Kidney (tissue), 14 donors: ENCODE data around the gene CNKSR2. TPM values are rescaled to one million over a fixed set of nuclear protein-coding genes. Genes with fewer than 3 reads are reported as not detected.

ENCODE experiments used
- DNase-seq, 5 donors: peaks; one replicate each; pipeline ENCODE4 v3.0.0-alpha.2; 2013 to 2020
- FAIRE-seq: peaks from 2 replicates; lab custom pipeline; 2012; peaks lifted over from hg19 to GRCh38; lab: Jason Lieb, UNC
- H3K27ac ChIP-seq, 2 donors: one replicate each; pipeline ENCODE4 v1.7.0; 2013; ENCODE audit warnings: low read depth in 2 of 2, low read length in 2 of 2, inconsistent platforms in 1 of 2
- H3K27me3 ChIP-seq: one replicate; pipeline ENCODE4 v1.7.1; 2013; ENCODE audit warnings: low read length, inconsistent platforms; ENCODE audit not compliant: control insufficient read depth, insufficient read depth
- H3K36me3 ChIP-seq, 3 donors: one replicate each; pipeline versions ENCODE4 v1.7.0 to v1.7.1; 2013; ENCODE audit warnings: low read length in 3 of 3, control low read depth in 1 of 3, inconsistent platforms in 1 of 3; ENCODE audit not compliant: insufficient read depth in 3 of 3, control insufficient read depth in 2 of 3
- H3K4me1 ChIP-seq, 3 donors: one replicate each; pipeline versions ENCODE4 v1.7.0 to v1.7.1; 2013; ENCODE audit warnings: low read length in 3 of 3, inconsistent platforms in 1 of 3, low read depth in 1 of 3; ENCODE audit not compliant: control insufficient read depth in 2 of 3, insufficient read depth in 2 of 3
- H3K4me3 ChIP-seq, 3 donors: one replicate each; pipeline versions ENCODE4 v1.7.0 to v1.8.1; 2013; ENCODE audit warnings: low read length in 3 of 3, control low read depth in 1 of 3, inconsistent platforms in 1 of 3
- H3K9ac ChIP-seq, 3 donors: one replicate each; pipeline versions ENCODE4 v1.7.0 to v1.7.1; 2013; ENCODE audit warnings: low read length in 3 of 3, control low read depth in 1 of 3, inconsistent platforms in 1 of 3
- H3K9me3 ChIP-seq, 3 donors: one replicate each; pipeline versions ENCODE4 v1.7.0 to v1.7.1; 2013; ENCODE audit warnings: low read length in 3 of 3, control low read depth in 1 of 3, inconsistent platforms in 1 of 3; ENCODE audit not compliant: control insufficient read depth in 2 of 3, insufficient read depth in 1 of 3
- intact Hi-C: fragments of 100-400 bp; cut with DNase I; formaldehyde crosslinking; loops from one replicate; pipeline ENCODE4 v1.11.1; 2022
- polyA plus RNA-seq: library from polyadenylated mRNA; stranded (reverse); fragments of 350-450 nt; fragmentation: Illumina TruSeq; extraction: RNeasy Lipid Tissue Mini Kit (QIAGEN cat#74804); gene quantifications from one replicate; pipeline ENCODE4 v1.2.3, GENCODE V29; 2014; ENCODE audit warnings: low read depth, low replicate concordance; ENCODE audit not compliant: insufficient read depth
- total RNA-seq: library from RNA; stranded (reverse); fragmentation: NEBNext Ultra II Directional; extraction: Animal tissue kit (Norgen Biotek cat#: 25700); gene quantifications from one replicate; pipeline ENCODE4 v1.2.1, GENCODE V29; 2021
- TF ChIP-seq, protein P1 (sequence below): IDR thresholded peaks from 3 replicates; pipeline ENCODE4 v1.5.1; 2012; ENCODE audit warnings: mild to moderate bottlenecking, moderate library complexity, borderline replicate concordance; ENCODE audit not compliant: insufficient read depth; ENCODE audit errors: extremely low read depth
- donor health status: control.
- donor health status: control.
- donor health status: control.
- donor health status: control.
- donor health status: control.
- donor health status: DM: yes; HTN: yes; CAD: no.
- donor health status: Normal renal cell carcinoma (clear cell type).

Gene CNKSR2
- total and polyA plus RNA-seq, 2 donors from 2014 or later: 0.06 to 1.6 TPM

DNA sequence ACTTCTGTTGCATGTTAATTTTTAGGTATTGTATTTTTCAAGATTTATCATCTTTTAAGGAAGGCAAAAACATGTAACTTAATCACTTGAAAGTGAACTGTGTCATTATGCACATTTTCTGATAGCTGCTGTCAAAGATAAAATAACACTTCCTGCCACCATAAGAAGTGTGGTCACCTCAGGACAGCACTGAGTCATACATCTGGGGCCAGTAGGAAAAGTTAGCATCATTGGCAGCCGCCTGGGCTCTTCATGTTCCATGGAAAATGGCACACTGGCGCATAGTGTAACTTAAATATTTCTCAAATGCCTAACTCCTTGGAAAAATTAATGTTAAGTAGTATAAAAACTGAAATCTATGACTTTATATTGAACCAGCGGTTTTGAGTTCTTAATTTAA, 24.2 kb downstream of the CNKSR2 start:
- no peak overlapping the region for H3K4me3 ChIP-seq
- FAIRE-seq: no peak
- no peaks in the 10 kb centered on the region for H3K9me3 ChIP-seq
- TF ChIP-seq, protein P1, sequence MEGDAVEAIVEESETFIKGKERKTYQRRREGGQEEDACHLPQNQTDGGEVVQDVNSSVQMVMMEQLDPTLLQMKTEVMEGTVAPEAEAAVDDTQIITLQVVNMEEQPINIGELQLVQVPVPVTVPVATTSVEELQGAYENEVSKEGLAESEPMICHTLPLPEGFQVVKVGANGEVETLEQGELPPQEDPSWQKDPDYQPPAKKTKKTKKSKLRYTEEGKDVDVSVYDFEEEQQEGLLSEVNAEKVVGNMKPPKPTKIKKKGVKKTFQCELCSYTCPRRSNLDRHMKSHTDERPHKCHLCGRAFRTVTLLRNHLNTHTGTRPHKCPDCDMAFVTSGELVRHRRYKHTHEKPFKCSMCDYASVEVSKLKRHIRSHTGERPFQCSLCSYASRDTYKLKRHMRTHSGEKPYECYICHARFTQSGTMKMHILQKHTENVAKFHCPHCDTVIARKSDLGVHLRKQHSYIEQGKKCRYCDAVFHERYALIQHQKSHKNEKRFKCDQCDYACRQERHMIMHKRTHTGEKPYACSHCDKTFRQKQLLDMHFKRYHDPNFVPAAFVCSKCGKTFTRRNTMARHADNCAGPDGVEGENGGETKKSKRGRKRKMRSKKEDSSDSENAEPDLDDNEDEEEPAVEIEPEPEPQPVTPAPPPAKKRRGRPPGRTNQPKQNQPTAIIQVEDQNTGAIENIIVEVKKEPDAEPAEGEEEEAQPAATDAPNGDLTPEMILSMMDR: no peak
- no peak overlapping the region for H3K27ac ChIP-seq
- no peak overlapping the region for H3K9ac ChIP-seq
- H3K36me3 ChIP-seq: no peaks in the 10 kb centered on the region
- no peaks in the 10 kb centered on the region for H3K4me1 ChIP-seq
- H3K27me3 ChIP-seq: peaks cover 2% of the 10 kb centered on the region
- intact Hi-C loops: no loop called here
- no peak for DNase-seq

DNA sequence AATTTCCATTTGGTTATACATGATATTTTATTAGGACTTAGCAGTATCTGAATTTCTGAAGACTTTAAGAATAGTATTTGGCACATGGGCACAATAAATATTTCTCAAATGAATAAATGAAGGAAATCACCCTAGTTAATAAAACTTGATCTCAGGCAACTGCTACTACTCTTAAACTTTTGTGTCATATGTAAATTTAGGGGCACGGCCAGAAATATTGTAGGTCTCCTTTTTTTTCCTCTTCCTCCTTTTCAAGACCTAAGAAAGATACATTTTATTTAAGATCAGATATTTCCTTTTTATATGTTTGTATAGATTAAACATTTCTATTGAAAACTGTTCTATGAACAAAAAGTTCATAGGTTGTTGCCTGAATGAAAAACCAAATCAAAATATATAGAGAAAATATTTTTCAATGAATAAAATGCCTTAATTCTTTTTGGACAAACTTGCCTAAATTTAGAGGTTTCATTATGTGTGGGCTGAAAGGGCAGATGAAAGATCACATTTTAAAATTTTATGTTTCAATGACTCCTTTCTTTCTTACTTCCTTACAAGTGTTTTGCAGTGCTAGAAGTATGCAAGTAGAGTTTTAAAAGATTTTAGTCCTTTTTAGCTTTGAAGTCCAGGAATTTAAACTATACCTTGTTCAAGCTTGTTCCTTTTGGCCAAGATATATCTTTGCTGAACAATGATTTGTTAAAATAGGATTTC, 26.3 kb downstream of the CNKSR2 start:
- Histone ChIP-seq H3K4me3 (no peak overlapping the region), H3K36me3 (no peaks in the 10 kb centered on the region), H3K27ac (no peak overlapping the region), H3K27me3 (peaks cover 2% of the 10 kb centered on the region), H3K9me3 (no peaks in the 10 kb centered on the region), H3K4me1 (no peaks in the 10 kb centered on the region), H3K9ac (no peak overlapping the region)
- TF ChIP-seq, protein P1: no peak
- intact Hi-C loops: no loop called here
- DNase-seq: no peak
- no peak for FAIRE-seq

DNA sequence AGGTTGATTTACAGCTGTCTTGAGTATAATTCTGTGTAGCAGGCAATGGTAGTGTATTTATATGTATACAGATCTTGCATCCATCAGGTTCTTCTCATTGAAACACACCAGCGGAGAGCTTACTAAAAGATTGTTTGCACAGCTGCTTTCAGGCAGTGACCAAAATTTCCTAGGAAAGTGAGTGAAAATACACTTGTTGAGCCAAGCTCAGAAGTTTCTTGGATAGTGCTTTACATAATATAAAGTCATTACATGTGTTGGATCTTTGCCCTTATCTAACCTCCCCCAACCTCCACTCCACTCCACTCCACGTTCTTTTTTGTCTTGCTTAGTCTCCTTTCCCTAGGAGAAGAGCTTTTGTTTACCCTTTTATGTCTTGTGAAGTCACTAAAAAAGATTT, 34.1 kb downstream of the CNKSR2 start:
- H3K36me3 ChIP-seq: no peaks in the 10 kb centered on the region
- H3K9ac ChIP-seq: no peak overlapping the region
- no peak overlapping the region for H3K4me3 ChIP-seq
- intact Hi-C loops: no loop called here
- no peaks in the 10 kb centered on the region for H3K27me3 ChIP-seq
- no peak overlapping the region for H3K27ac ChIP-seq
- FAIRE-seq (no peak), DNase-seq (no peak)
- TF ChIP-seq, protein P1: no peak
- no peaks in the 10 kb centered on the region for H3K4me1 ChIP-seq
- no peaks in the 10 kb centered on the region for H3K9me3 ChIP-seq
